Prostate gland (tissue), 2 donors: ENCODE data around the gene NUMA1.

Source experiments
- POLR2AphosphoS5 ChIP-seq: sonication (generic); formaldehyde crosslinking; IDR thresholded peaks from one replicate; pipeline ENCODE4 v1.6.1; 2017; ENCODE audit warnings: antibody characterized with exemption
- TF ChIP-seq, protein P1 (sequence below), 4 experiments: fragments of 200-600 bp in 2 of 4; fragments of 450-650 bp in 2 of 4; sonication (generic) in 2 of 4; IDR thresholded peaks; 1 replicate in 3 of 4; 2 replicates in 1 of 4; pipeline ENCODE4 v1.5.1; 2016 to 2019; ENCODE audit warnings: antibody characterized with exemption in 4 of 4, mild to moderate bottlenecking in 2 of 4, moderate library complexity in 2 of 4

DNA sequence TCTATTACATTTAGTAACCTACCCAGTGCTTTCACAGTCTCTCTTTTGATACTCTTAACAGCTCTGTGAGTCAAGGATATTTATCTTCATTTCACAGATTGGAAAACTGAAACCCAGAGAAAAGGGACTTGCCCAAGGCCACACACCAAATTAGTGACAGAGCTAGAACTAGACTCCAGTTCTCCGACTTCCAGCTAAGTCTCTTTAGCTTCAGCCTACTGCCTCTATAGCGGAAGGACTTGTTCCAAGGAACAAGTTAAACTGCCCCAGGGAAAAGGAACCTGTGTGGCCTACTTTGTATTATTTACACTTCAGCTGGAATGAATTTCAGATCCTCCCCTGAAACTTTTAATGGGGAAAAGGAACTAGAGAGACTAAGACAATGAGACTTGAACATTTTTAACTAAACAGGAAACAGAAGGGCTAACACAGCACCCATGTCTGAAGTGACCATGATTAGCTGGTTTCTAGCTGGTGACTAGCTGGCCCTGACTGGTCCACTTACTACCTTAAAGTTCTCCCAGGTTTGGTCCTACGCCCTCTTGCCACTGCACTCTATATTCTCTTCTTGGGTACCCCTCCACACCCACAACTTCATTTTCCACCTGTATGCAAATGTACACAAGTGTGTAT, 1.6 kb upstream of the NUMA1 start:
- TF ChIP-seq, protein P1, sequence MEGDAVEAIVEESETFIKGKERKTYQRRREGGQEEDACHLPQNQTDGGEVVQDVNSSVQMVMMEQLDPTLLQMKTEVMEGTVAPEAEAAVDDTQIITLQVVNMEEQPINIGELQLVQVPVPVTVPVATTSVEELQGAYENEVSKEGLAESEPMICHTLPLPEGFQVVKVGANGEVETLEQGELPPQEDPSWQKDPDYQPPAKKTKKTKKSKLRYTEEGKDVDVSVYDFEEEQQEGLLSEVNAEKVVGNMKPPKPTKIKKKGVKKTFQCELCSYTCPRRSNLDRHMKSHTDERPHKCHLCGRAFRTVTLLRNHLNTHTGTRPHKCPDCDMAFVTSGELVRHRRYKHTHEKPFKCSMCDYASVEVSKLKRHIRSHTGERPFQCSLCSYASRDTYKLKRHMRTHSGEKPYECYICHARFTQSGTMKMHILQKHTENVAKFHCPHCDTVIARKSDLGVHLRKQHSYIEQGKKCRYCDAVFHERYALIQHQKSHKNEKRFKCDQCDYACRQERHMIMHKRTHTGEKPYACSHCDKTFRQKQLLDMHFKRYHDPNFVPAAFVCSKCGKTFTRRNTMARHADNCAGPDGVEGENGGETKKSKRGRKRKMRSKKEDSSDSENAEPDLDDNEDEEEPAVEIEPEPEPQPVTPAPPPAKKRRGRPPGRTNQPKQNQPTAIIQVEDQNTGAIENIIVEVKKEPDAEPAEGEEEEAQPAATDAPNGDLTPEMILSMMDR (IDR thresholded peaks at IDR 0.05): no peak
- TF ChIP-seq POLR2AphosphoS5: peak; percentile 89
